ENCODE results near the gene NUBP1.

NUBP1 gene

DNA sequence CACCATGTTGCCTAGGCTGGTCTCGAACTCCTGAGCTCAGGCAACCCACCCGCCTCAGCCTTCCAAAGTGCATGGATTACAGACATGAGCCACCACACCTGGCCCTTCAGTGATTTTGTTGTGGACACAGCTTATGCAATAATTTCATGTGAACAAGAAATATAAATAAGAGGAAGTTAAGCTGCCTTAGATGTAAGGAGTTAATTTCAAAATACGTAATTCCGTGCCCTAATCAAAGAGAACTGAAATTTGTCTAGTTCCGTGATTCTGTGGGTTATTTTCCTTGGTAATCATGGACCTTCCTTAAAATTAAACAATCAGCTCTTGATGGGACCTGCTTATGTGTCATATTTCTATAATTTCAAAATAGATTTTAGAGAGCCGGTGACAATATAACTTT lies 63.1 kb downstream of the NUBP1 start:
- no peak for DNase-seq (ENCODE audit: low read depth)

DNA sequence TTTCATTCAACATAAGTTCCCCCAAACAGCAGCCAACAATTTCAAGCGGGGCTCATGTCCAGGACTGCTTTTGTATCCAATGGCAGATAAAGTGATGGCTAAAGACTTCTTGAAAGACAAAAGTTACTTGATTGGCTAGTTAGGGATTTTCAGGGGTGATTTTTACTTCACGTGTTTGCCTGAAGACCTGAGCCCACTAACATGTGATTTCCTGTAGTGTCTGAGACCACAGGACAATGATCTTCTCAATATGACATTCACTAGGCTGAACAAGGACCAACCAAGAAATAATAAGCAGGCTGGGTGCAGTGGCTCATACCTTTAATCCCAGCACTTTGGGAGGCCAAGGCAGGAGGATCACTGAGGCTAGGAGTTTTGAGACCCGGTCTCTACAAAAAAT lies 64.6 kb downstream of the NUBP1 start:
- DNase-seq (ENCODE audit: low read depth) = no peak

DNA sequence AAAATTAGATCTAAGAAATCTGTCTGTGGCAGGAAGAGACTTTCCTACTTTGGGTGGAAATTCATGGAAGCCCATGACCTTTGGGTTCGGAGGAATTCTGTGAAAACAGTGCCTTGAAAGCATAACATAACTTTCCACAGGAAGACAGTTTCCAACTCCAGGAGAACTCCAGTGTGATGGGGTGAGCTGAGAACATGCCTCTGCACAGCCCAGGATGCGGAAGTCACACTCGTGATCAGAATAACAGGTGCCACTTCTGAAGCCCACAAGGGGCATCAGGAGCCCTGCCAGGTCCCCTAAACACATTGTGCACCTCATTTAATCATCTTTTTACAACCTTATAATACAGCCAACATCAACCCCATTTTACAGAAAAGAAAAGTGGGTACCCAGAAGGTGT lies 65.2 kb downstream of the NUBP1 start:
- no peak for DNase-seq (ENCODE audit: low read depth)

DNA sequence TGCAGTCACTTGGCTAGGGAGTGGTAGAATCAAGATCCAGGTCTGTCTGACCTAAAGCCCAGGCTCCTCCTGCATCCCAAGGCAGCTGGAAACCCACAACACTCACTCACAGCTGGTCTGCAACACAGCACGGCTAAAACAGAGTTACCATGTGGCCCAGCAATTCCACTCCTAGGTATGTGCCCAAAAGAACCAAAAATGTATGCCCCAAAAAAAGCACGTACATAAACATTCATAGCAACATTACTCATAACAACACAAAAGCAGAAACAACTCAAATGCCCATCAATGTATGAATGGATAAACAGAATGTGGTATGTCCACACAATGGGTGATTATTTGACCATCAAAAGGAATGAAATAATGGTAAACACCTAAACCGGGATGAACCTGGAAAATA lies 66.1 kb downstream of the NUBP1 start:
- no peak for DNase-seq (ENCODE audit: low read depth)

DNA sequence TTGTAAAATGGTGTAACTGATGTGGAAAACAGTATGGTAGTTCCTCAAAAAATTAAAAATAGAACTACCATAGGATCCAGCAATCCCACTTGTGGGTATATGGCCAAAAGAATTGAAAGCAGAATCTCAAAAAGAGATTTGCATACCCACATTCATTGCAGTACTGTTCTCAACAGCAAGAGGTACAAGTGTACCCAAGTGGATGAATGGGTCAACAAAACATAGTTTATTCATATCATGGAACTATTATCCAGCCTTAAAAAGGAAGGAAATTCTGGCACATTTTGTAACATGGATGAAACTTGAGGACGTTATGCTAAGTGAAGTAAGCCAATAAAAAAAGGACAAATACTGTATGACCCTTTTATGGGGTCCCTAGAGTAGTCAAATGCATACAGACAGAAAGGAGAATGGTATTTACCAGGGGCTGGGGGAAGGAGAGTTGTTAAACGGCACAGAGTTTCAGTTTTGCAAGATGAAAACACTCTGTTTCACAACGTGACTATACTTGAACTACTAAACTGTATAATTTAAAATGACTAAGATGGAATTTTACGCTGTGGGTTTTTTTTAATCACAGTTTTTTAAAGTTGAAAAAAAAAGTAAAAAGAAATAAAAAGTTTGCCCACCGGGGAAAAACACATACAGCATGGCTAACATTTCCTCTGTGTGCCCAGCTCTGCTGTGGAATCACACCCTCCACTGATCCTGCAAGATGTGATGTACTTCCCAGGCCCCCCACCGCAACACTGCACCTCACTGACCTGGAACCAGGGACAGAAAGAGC lies 68.9 kb downstream of the NUBP1 start:
- no peak for DNase-seq (ENCODE audit: low read depth)

DNA sequence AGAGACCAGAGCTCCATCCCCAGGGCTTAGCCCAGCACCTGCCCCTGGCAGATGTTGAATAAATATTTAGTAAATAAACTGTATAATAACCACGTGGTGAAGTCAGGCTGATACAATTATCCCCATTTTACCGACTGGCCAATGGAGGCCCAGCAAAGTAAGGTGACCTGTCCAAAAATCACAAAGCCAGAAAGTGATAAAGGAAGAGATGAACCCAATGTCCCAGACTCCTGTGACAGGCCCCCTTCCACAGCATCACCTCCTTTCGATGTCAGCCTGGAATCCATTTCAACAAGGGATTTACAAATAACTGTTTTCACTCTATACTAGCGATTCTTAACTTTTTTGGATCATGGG lies 69.4 kb downstream of the NUBP1 start:
- no peak for DNase-seq (ENCODE audit: low read depth)

DNA sequence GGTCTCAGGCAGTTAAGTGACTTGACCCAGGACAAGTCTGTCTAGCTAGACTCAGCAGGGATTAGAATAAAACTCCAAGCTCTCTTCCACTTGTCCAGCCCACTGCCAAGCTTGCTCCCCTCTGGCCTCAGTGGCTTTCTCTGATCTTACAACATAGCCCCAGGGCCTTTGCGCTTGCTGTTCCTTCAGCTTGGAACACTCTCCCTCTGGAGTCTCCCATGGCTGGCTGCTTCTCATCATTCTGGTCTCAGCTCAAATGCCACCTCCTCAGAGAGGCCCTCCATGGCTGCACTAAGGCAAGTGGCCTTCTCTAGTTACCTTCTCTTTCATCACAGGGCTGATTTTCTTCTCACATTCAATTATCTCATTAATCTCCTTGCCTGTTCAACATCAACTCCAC lies 73.9 kb downstream of the NUBP1 start:
- no peak for DNase-seq (ENCODE audit: low read depth)

DNA sequence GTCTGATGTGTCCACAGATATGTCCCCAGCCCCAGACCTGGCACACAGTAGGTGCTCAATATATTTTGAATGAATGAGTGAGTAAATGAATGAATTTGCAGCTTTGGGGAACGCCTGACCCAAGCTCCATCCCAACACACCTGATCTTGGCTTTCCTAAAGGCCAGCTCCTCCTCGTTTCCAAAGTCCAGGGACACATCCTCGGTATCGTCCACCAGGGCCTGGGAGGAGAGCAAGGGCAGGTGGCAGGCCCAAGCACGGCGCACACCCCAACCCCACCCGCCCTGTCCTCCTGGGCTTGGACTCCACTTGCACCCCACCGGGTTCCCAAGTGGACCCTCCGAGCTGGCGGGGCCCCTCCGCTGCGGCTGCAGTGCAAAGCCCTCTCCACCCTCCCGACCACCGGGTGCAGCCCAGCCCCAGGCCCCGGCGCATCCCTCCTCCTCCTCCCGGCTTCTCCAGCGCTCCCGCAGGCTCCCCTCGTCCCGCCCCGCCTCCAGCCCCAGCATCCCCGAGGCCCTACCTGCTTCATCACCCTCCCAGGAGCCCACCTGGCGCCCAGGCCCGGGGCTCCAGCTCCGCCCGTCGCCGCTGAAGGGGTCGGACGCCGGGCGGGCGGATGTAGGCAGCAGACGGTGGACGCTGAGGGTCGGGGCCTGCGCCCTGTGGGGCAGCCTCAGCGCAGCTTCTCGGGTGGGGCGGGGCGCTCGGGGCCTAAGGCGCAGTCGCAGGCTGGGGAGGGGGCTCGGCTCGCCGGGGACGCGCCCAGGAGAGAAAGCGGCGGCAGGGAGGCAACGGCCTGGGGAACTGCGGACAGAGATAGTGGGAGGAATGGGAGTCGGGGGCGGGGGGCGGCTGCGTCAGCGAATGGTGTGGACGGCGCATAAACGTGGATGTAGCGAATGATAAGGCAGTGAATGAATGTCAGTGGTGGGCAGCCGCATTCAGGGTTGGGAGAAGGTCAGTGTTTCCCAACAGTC lies 74.6 kb downstream of the NUBP1 start, which contains the start of gene TVP23A:
Gene TVP23A, minus strand, starts transcription at position 832 of the 979 bp plus-strand sequence. Its CDS starts 301 bp downstream, at position 531.
- DNase-seq (ENCODE audit: low read depth) = no peak

Data from activated T-cell treated with anti-CD3 and anti-CD28 coated beads for 48 hours (primary cell).